ENCODE data around the gene AANAT.

The AANAT gene

GRCh38 chr17:76440751-76441362 lies 26.5 kb upstream of the AANAT start:
- TF ChIP-seq CTCF (IDR thresholded peaks at IDR 0.05; ENCODE audit: control extremely low read depth, extremely low read depth, low read depth, missing control alignments) = no peak
- POLR2A ChIA-PET = no interaction called here

DNA sequence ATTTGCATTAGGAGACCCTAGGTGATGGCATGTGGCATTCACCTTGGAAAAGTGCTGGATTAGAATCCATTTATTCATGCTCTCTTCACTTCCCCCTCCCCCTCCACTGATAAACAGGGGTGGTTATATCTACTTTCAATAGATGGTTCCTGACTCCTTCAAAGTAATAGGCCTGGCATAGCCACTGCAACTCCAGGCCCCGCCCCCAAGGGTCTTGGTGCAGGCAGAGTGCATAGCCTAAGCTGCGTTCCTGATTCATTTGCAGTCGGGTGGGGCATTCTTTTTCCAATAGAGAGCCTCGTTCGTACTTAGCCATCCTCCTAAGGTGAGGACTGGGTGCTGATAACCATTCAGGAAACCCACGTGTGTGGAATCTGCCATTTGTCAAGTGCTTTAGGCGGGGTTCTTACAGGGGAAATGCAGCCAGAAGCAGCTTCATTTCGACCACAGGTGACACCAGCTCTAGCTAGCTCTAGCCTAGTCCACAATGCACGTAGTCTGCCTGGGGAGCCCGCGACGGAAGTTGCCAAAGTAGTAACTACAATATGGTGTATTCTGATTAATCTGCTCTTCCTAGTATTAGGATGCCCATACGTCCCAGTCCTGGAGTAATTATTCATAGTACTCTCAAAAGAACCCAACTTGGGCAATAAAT lies 25.6 kb upstream of the AANAT start:
- no peak for DNase-seq (ENCODE audit: extremely low spot score)
- CTCF ChIA-PET = no interaction called here
- TF ChIP-seq CTCF (IDR thresholded peaks at IDR 0.05; ENCODE audit: control extremely low read depth, extremely low read depth, low read depth, missing control alignments) = no peak
- POLR2A ChIA-PET = no interaction called here

More at GRCh38 chr17:76440751-76441362, 26.5 kb upstream of the AANAT start:
- DNase-seq (ENCODE audit: extremely low spot score) = no peak
- CTCF ChIA-PET = interaction anchor here (0.7 kb wide), 1 partner anchor 259 kb away, joined by 3 read pairs; no protein-coding TSS in a partner anchor

DNA sequence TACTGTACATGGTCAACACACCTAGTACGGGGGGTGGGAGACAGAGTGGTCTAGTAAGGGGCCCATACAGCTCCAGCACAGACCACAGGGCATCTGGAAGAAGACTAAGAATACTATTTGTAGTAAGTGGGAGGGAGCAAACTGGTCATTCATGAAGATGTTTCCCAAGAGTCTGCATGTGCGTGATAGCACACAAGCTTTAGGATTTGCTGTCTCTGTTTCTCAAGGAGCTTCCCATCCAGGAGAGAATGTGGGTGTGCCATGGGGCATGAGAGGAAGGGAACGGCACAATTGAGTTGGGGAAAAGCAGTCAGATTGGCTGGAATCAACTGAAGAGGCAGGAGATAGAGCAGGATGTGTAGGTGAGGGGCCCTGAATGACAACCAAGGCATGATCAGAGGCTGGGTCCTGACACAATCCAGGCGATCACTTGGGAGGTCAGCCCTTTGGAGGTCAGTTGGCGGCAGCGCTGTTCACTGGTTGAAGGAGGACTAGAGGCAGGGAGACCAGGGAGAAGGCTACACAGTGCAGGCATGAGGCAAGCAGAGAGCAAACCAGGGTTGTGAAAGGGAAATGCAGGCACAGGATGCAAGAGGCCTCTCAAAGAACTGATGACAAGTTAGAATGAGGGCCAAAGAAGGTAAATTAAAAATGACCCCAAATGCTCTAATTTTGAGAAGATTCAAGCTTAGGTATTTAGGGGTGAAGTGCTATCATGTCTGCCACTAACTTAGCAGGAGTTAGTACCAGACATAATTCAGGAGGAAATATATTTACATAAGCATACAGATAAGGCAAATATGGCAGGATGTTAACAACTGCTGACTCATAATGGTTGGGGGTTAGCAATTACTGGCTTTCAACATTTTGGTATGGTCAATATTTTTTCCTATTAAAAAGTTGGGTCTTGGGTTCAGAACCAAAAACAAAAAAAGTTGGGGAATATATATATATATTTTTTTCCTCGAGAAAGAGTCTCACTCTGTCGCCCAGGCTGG lies 24.8 kb upstream of the AANAT start:
- POLR2A ChIA-PET = no interaction called here
- no peak for DNase-seq (ENCODE audit: extremely low spot score)
- CTCF ChIA-PET = interaction anchor here (1.1 to 1.2 kb wide), 2 partner anchors 15 to 64 kb away, joined by 3 to 4 read pairs; no protein-coding TSS in a partner anchor
- TF ChIP-seq CTCF (IDR thresholded peaks at IDR 0.05; ENCODE audit: control extremely low read depth, extremely low read depth, low read depth, missing control alignments) = no peak

DNA sequence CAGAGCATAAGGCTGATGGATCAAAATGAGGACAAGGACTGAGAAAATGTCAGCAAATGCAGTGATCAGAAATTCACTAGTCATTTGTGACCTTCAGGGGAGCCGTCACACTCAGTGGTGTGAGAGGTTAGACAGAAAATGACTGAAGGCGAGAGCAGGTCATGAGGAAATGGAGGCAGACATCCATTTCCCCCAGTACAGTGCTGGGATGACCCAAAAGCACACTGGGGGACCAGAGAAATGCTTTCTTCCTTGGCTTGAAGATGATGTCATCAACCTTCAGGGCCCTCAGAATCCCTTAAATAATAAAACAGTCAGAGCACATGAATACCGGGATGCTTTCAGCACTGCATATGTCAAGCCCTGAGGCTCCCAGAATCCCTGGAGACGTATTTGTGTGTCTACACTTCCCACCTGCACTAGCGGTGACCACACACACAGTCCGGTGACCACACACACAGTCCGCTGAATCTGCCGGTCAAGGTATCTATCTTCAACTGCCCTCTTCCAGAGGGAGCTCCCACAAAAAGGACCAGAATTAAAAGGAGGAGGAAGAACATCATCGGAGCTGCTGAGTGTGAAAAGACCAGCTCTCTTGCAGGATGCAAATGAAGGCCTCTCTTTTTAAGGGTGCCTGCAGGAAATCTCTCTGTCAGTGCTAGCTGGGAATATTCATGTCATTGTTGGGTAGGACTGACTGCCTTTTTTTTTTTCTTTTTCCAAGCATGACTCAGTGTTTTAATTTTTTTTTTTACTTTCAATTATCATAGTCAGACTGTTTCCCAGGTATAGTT lies 22.7 kb upstream of the AANAT start:
- TF ChIP-seq CTCF (IDR thresholded peaks at IDR 0.05; ENCODE audit: control extremely low read depth, extremely low read depth, low read depth, missing control alignments) = no peak
- POLR2A ChIA-PET = no interaction called here
- no peak for DNase-seq (ENCODE audit: extremely low spot score)
- CTCF ChIA-PET = interaction anchor here (1.3 to 2.1 kb wide), 5 partner anchors 10 to 47 kb away, joined by 4 to 8 read pairs (median 7); no protein-coding TSS in a partner anchor

- TF ChIP-seq CTCF (IDR thresholded peaks at IDR 0.05; ENCODE audit: control extremely low read depth, extremely low read depth, low read depth, missing control alignments) = no peak
- ChIA-PET POLR2A (no interaction called here), CTCF (interaction anchor here (0.9 to 2.1 kb wide), 5 partner anchors 8 to 48 kb away, joined by 4 to 8 read pairs (median 7); no protein-coding TSS in a partner anchor)
- no peak for DNase-seq (ENCODE audit: extremely low spot score)
These were observed 21.5 kb upstream of the AANAT start for GRCh38 chr17:76445697-76446448.

Measured in GM10248 (cell line).